PFSK-1 (cell line): ENCODE results near the gene LMO2.
A peak's percentile ranks its signal among the peaks of the same experiment; 100 is the strongest.

Experiments used
- FOXP2 ChIP-seq: optimal IDR thresholded peaks from 2 replicates; pipeline ENCODE3; 2011; ENCODE audit warnings: borderline replicate concordance, control low read depth, inconsistent platforms; ENCODE audit not compliant: insufficient read depth; ENCODE audit errors: extremely low read length, extremely low read depth
- POLR2AphosphoS5 ChIP-seq: IDR thresholded peaks from 2 replicates; pipeline ENCODE4 v1.6.1; 2012; ENCODE audit warnings: low read depth, mild to moderate bottlenecking, control low read depth, low read length, moderate library complexity
- REST ChIP-seq, 2 experiments: IDR thresholded peaks; 2 replicates each; pipeline versions ENCODE4 v1.6.1 to v1.8.0; 2011 to 2012; ENCODE audit warnings: low read depth in 2 of 2, low read length in 2 of 2, control low read depth in 1 of 2, inconsistent platforms in 1 of 2, mild to moderate bottlenecking in 1 of 2, moderate library complexity in 1 of 2; ENCODE audit not compliant: insufficient read depth in 1 of 2
- SIN3A ChIP-seq: IDR thresholded peaks from 2 replicates; pipeline ENCODE4 v1.6.1; 2012; ENCODE audit warnings: mild to moderate bottlenecking, low read length, moderate library complexity, borderline replicate concordance; ENCODE audit not compliant: insufficient read depth
- TAF1 ChIP-seq: IDR thresholded peaks from 2 replicates; pipeline ENCODE4 v1.6.1; 2012; ENCODE audit warnings: low read length, control low read depth, borderline replicate concordance; ENCODE audit not compliant: insufficient read depth

Gene LMO2

GRCh38 chr11:33935005-33935404 lies 43.1 kb upstream of the LMO2 start:
- no peak for TF ChIP-seq SIN3A

GRCh38 chr11:33934450-33934849 lies 42.6 kb upstream of the LMO2 start:
- TF ChIP-seq FOXP2 = no peak
- no peak for TF ChIP-seq SIN3A
- TF ChIP-seq POLR2AphosphoS5 = no peak
- no peak for TF ChIP-seq REST (IDR thresholded peaks at IDR 0.05; ENCODE audit: insufficient read depth in 1 of 2, low read depth in 2 of 2, low read length in 2 of 2)
- TF ChIP-seq TAF1 = no peak

- TF ChIP-seq TAF1 = no peak
- no peak for TF ChIP-seq FOXP2
- no peak for TF ChIP-seq POLR2AphosphoS5
Measured at GRCh38 chr11:33933602-33934001, 41.7 kb upstream of the LMO2 start.

- TF ChIP-seq REST (IDR thresholded peaks at IDR 0.05; ENCODE audit: insufficient read depth in 1 of 2, low read depth in 2 of 2, low read length in 2 of 2) (no peak), SIN3A (no peak), POLR2AphosphoS5 (no peak), FOXP2 (no peak), TAF1 (no peak)
Measured at GRCh38 chr11:33932721-33933120, 40.8 kb upstream of the LMO2 start.

GRCh38 chr11:33931067-33931466 lies 39.2 kb upstream of the LMO2 start:
- no peak for TF ChIP-seq SIN3A

GRCh38 chr11:33930317-33931021 lies 38.6 kb upstream of the LMO2 start:
- TF ChIP-seq FOXP2 (no peak), POLR2AphosphoS5 (no peak), TAF1 (no peak), SIN3A (0 out of 2 replicates have a peak, but pooled peaks have one; percentile 18), REST (IDR thresholded peaks at IDR 0.05; ENCODE audit: insufficient read depth in 1 of 2, low read depth in 2 of 2, low read length in 2 of 2) (0 out of 4 replicates have a peak, but pooled peaks of 1 of the 2 experiments have one; percentile 23)

GRCh38 chr11:33928564-33928963 lies 36.7 kb upstream of the LMO2 start:
- TF ChIP-seq POLR2AphosphoS5 (no peak), SIN3A (no peak), REST (IDR thresholded peaks at IDR 0.05; ENCODE audit: insufficient read depth in 1 of 2, low read depth in 2 of 2, low read length in 2 of 2) (no peak), TAF1 (no peak), FOXP2 (no peak)
